Colonic mucosa (tissue), 4 donors: ENCODE data around the gene WNT4. TPM values are rescaled to one million over a fixed set of nuclear protein-coding genes. Genes with fewer than 3 reads are reported as not detected.

Source experiments
- DNase-seq: peaks from one replicate; pipeline ENCODE4 v3.0.0-alpha.2; 2020
- H3K27ac ChIP-seq: fragments of 200-600 bp; one replicate; pipeline ENCODE4 v1.8.0; 2021
- H3K27me3 ChIP-seq: fragments of 200-600 bp; one replicate; pipeline ENCODE4 v1.8.0; 2021
- H3K36me3 ChIP-seq: fragments of 200-600 bp; one replicate; pipeline ENCODE4 v1.8.0; 2021
- H3K4me1 ChIP-seq: fragments of 200-600 bp; one replicate; pipeline ENCODE4 v1.8.0; 2021; ENCODE audit warnings: mild to moderate bottlenecking
- H3K4me3 ChIP-seq: fragments of 200-600 bp; one replicate; pipeline ENCODE4 v1.8.0; 2021
- H3K9ac ChIP-seq, 2 donors: one replicate each; pipeline ENCODE4 v1.7.0; 2013; ENCODE audit warnings: control low read depth in 2 of 2, low read depth in 2 of 2, low read length in 2 of 2
- H3K9me3 ChIP-seq: fragments of 200-600 bp; one replicate; pipeline ENCODE4 v1.8.0; 2021
- intact Hi-C: fragments of 100-400 bp; cut with DNase I; formaldehyde crosslinking; loops from one replicate; pipeline ENCODE4 v1.14.1; 2022
- total RNA-seq, 2 donors: library from RNA; stranded (reverse); fragmentation: NEBNext Ultra II Directional in 1 of 2; extraction: Animal tissue kit (Norgen Biotek cat#: 25700) in 1 of 2; gene quantifications; one replicate each; pipeline ENCODE4 v1.2.1, GENCODE V29; 2021
- TF ChIP-seq, protein P1 (sequence below): fragments of 200-600 bp; IDR thresholded peaks from one replicate; pipeline ENCODE4 v1.8.0; 2022; ENCODE audit warnings: antibody characterized with exemption, mild to moderate bottlenecking
- donor health status: healthy.
- donor health status: DM: no; HTN: no; CAD: no.
- donor health status: DM: no; HTN: no; CAD: no.

The WNT4 gene
- total RNA-seq, 2 donors from 2014 or later = 2.5 to 2.7 TPM

DNA sequence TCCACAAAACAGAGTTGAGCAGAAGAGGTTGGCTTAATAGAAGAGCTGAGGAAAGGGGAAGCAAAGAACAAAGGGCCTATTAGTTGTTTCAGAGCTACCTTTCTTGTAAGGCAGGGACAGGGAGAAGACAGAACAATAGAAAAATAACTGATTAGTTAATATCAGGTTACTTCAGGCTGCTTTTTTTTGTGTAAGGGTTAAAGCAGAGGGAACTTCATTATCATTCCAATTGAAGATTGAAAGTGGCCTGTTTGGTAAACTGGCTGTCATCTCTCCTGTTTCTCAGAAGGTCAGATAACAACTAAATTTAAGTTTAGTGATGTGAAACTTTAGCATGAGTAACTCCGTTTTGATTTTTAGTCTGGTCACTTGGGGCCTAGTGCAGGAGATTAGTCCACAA is 68.1 kb downstream of the WNT4 start:
- no peak for DNase-seq
- Histone ChIP-seq H3K9me3 (no peaks in the 10 kb centered on the region), H3K27ac (no peak overlapping the region), H3K9ac (no peak overlapping the region), H3K4me3 (no peak overlapping the region), H3K27me3 (no peaks in the 10 kb centered on the region), H3K4me1 (peaks cover 20% of the 10 kb centered on the region), H3K36me3 (no peaks in the 10 kb centered on the region)
- intact Hi-C loops = no loop called here
- TF ChIP-seq, protein P1, sequence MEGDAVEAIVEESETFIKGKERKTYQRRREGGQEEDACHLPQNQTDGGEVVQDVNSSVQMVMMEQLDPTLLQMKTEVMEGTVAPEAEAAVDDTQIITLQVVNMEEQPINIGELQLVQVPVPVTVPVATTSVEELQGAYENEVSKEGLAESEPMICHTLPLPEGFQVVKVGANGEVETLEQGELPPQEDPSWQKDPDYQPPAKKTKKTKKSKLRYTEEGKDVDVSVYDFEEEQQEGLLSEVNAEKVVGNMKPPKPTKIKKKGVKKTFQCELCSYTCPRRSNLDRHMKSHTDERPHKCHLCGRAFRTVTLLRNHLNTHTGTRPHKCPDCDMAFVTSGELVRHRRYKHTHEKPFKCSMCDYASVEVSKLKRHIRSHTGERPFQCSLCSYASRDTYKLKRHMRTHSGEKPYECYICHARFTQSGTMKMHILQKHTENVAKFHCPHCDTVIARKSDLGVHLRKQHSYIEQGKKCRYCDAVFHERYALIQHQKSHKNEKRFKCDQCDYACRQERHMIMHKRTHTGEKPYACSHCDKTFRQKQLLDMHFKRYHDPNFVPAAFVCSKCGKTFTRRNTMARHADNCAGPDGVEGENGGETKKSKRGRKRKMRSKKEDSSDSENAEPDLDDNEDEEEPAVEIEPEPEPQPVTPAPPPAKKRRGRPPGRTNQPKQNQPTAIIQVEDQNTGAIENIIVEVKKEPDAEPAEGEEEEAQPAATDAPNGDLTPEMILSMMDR = no peak

DNA sequence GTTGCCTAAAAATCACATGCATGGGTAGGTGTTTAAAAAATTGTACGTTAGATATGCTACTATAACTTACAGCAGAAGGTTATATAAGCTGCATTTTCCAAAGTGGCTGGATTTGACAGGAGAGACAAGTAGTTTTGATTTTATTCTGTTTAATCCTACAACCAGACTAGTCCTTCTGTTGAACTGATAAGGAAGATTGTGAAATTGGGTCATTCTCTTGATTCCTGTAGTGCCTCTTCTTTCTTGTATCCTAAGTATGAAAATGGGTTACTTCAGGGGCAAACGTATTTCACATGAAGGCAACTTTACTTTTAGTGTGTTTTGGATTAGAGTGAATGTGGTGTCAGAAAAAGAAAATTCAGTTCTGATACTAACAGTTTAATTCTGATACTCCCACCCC is 71.4 kb downstream of the WNT4 start:
- Histone ChIP-seq H3K36me3 (no peaks in the 10 kb centered on the region), H3K9me3 (no peaks in the 10 kb centered on the region), H3K4me3 (no peak overlapping the region), H3K9ac (no peak overlapping the region), H3K4me1 (peaks cover 20% of the 10 kb centered on the region), H3K27ac (no peak overlapping the region), H3K27me3 (no peaks in the 10 kb centered on the region)
- TF ChIP-seq, protein P1 = no peak
- no peak for DNase-seq
- intact Hi-C loops = no loop called here

Other genes starting within 250 kb of the WNT4 start
- 100 to 1,000 TPM; 148 to 152 TPM for gene HSPG2, start 205.8 kb downstream of the WNT4 start, total RNA-seq
- 10 to 100 TPM in 1 of 2 donors, under 1 TPM in 1; 0.42 to 16.7 TPM for gene CELA3B, start 166.1 kb downstream of the WNT4 start, total RNA-seq
- 10 to 100 TPM in 1 of 2 donors, under 1 TPM in 1; 0.56 to 25.0 TPM for gene CELA3A, start 141.4 kb downstream of the WNT4 start, total RNA-seq
- 100 to 1,000 TPM; 264 to 345 TPM for gene CDC42, start 90.4 kb downstream of the WNT4 start, total RNA-seq